Measurements from ENCODE around the gene NTRK3.

NTRK3 gene

DNA sequence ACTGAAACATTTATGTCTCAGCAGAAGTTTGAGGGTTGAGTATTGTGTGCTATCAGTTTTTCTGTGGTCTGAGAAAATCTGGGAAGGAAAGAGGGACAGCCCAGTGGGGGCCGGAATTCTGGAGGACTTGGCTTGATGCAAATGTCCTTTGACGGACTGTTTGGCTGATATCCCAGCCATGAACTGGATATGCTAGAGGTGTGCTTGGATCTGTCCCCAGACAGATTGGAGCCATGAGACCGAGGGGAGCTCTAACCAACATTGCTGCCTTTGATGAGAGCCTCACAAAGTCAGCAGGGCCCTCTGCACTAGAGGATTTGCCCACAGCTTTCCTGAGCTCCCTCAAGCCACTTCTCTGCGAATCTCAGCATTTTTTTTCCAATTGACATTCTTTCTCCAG, 405.6 kb downstream of the NTRK3 start:
- no peak overlapping the region for H3K27ac ChIP-seq (replicated peaks)
- DNase-seq (ENCODE audit: low read depth in 1 of 2, low spot score in 1 of 2), result no peak
- no peak for TF ChIP-seq REST (IDR thresholded peaks at IDR 0.05; ENCODE audit: insufficient replicate concordance, low read depth)
- H3K27me3 ChIP-seq (ENCODE audit: insufficient read depth, poor library complexity, severe bottlenecking), result no peaks in the 10 kb centered on the region
- H3K4me3 ChIP-seq (replicated peaks; ENCODE audit: insufficient read depth, low read length), result no peak overlapping the region

GRCh38 chr15:87849181-87849580, 407.4 kb downstream of the NTRK3 start:
- TF ChIP-seq SPI1 (IDR thresholded peaks at IDR 0.05; ENCODE audit: borderline replicate concordance, low read depth), result no peak
- TF ChIP-seq GABPA (IDR thresholded peaks at IDR 0.05; ENCODE audit: low read depth), result no peak
- TF ChIP-seq CTCF (IDR thresholded peaks at IDR 0.05; ENCODE audit: insufficient read depth, low read length), result no peak
- no peak for TF ChIP-seq POLR2AphosphoS5 (IDR thresholded peaks at IDR 0.05; ENCODE audit: low read depth)
- TF ChIP-seq REST (IDR thresholded peaks at IDR 0.05; ENCODE audit: insufficient replicate concordance, low read depth), result no peak
- Histone ChIP-seq H3K4me3 (replicated peaks; ENCODE audit: insufficient read depth, low read length) (no peak overlapping the region), H3K27ac (replicated peaks) (no peak overlapping the region), H3K27me3 (ENCODE audit: insufficient read depth, poor library complexity, severe bottlenecking) (no peaks in the 10 kb centered on the region)
- no peak for DNase-seq (ENCODE audit: low read depth in 1 of 2, low spot score in 1 of 2)

DNA sequence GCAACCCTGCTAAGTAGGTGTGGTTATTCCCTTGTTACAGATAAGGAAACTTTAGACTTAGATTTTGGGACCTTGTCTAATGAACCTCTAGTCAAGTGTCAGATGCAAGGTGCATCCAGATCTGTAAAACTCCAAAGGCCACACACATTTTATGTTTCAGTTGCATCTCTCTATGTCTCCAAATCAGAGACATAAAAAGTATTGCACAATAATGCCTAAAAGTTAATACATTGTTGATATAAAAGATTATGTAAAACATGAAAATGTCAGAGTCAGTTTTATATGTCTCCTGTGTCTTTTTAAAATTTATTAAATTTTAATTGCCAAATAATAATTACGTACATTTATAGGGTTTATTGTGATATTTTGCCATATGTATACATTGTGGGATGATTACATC, 408.5 kb downstream of the NTRK3 start:
- Histone ChIP-seq H3K27ac (replicated peaks) (no peak overlapping the region), H3K27me3 (ENCODE audit: insufficient read depth, poor library complexity, severe bottlenecking) (no peaks in the 10 kb centered on the region), H3K4me3 (replicated peaks; ENCODE audit: insufficient read depth, low read length) (no peak overlapping the region)
- no peak for DNase-seq (ENCODE audit: low read depth in 1 of 2, low spot score in 1 of 2)
- TF ChIP-seq CTCF (IDR thresholded peaks at IDR 0.05; ENCODE audit: insufficient read depth, low read length), result no peak
- TF ChIP-seq SPI1 (IDR thresholded peaks at IDR 0.05; ENCODE audit: borderline replicate concordance, low read depth), result no peak
- TF ChIP-seq REST (IDR thresholded peaks at IDR 0.05; ENCODE audit: insufficient replicate concordance, low read depth), result no peak
- no peak for TF ChIP-seq POLR2AphosphoS5 (IDR thresholded peaks at IDR 0.05; ENCODE audit: low read depth)
- TF ChIP-seq GABPA (IDR thresholded peaks at IDR 0.05; ENCODE audit: low read depth), result no peak

- TF ChIP-seq REST (IDR thresholded peaks at IDR 0.05; ENCODE audit: insufficient replicate concordance, low read depth), result no peak
- no peak overlapping the region for H3K27ac ChIP-seq (replicated peaks)
- H3K4me3 ChIP-seq (replicated peaks; ENCODE audit: insufficient read depth, low read length), result no peak overlapping the region
- DNase-seq (ENCODE audit: low read depth in 1 of 2, low spot score in 1 of 2), result no peak
- no peaks in the 10 kb centered on the region for H3K27me3 ChIP-seq (ENCODE audit: insufficient read depth, poor library complexity, severe bottlenecking)
These were observed 409.8 kb downstream of the NTRK3 start for GRCh38 chr15:87846746-87847145.
